C4-2B (cell line): Measurements from ENCODE around the gene IRS4.

Experiments used
- ZFX ChIP-seq: fragments of 450-650 bp; IDR thresholded peaks from 2 replicates; pipeline ENCODE4 v1.6.1; 2017
- TF ChIP-seq, protein P1 (sequence below): fragments of 450-650 bp; conservative IDR thresholded peaks from 2 replicates; pipeline ENCODE4 v1.5.1; 2017; ENCODE audit warnings: mild to moderate bottlenecking

- TF ChIP-seq, protein P1, sequence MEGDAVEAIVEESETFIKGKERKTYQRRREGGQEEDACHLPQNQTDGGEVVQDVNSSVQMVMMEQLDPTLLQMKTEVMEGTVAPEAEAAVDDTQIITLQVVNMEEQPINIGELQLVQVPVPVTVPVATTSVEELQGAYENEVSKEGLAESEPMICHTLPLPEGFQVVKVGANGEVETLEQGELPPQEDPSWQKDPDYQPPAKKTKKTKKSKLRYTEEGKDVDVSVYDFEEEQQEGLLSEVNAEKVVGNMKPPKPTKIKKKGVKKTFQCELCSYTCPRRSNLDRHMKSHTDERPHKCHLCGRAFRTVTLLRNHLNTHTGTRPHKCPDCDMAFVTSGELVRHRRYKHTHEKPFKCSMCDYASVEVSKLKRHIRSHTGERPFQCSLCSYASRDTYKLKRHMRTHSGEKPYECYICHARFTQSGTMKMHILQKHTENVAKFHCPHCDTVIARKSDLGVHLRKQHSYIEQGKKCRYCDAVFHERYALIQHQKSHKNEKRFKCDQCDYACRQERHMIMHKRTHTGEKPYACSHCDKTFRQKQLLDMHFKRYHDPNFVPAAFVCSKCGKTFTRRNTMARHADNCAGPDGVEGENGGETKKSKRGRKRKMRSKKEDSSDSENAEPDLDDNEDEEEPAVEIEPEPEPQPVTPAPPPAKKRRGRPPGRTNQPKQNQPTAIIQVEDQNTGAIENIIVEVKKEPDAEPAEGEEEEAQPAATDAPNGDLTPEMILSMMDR: peak; percentile 13; the same call in 1 of the 2 replicates
- no peak for TF ChIP-seq ZFX
These were observed at the start of gene IRS4 for GRCh38 chrX:108736509-108737479.
